ENCODE data around the gene CD209.
"Not testable (repeated sequence)": the region's sequence is repeated elsewhere in the genome, so short reads cannot be mapped to it uniquely, and the experiment has no call there.

CD209 gene

GRCh38 chr19:7762719-7763293 lies 15.5 kb upstream of the CD209 start, which contains the start of gene CLEC4M:
CLEC4M (plus strand) TSS chr19:7763243; CDS start chr19:7763267, 24 bp downstream.
- Histone ChIP-seq H3K4me3 (no peak within 1 kb of the TSS), H3K36me3 (replicated peaks) (no peaks in the 10 kb centered on the region)
- in situ Hi-C loops (cut with MboI; ENCODE audit: low sequenced_read_pairs): no loop called here

GRCh38 chr19:7759156-7759555 lies 11.8 kb upstream of the CD209 start:
- H3K4me3 ChIP-seq: no peak overlapping the region
- peaks cover 6% of the 10 kb centered on the region; the same call in 1 of the 2 replicates for H3K9me3 ChIP-seq
- 0 out of 2 replicates have a peak, but pooled peaks cover 3% of the 10 kb centered on the region for H3K27me3 ChIP-seq (ENCODE audit: low read depth)
- DNase-seq (ENCODE audit: low spot score in 2 of 2): no peak
- no peaks in the 10 kb centered on the region for H3K36me3 ChIP-seq (replicated peaks)
- no peaks in the 10 kb centered on the region for H3K4me1 ChIP-seq
- in situ Hi-C loops (cut with MboI; ENCODE audit: low sequenced_read_pairs): no loop called here

More at GRCh38 chr19:7762719-7763293, 15.5 kb upstream of the CD209 start, which contains the start of gene CLEC4M:
- Histone ChIP-seq H3K27me3 (ENCODE audit: low read depth) (peaks cover 3% of the 10 kb centered on the region; the same call in 1 of the 2 replicates), H3K9me3 (0 out of 2 replicates have a peak, but pooled peaks cover 4% of the 10 kb centered on the region), H3K4me1 (no peaks in the 10 kb centered on the region)
- no peak for DNase-seq (ENCODE audit: low spot score in 2 of 2)

GRCh38 chr19:7757358-7757757 lies 10.0 kb upstream of the CD209 start:
- H3K27me3 ChIP-seq (ENCODE audit: low read depth): 0 out of 2 replicates have a peak, but pooled peaks cover 3% of the 10 kb centered on the region
- in situ Hi-C loops (cut with MboI; ENCODE audit: low sequenced_read_pairs): no loop called here
- H3K9me3 ChIP-seq: peaks cover 6% of the 10 kb centered on the region; the same call in 1 of the 2 replicates
- H3K4me1 ChIP-seq: no peaks in the 10 kb centered on the region
- no peak overlapping the region for H3K4me3 ChIP-seq
- H3K36me3 ChIP-seq (replicated peaks): no peaks in the 10 kb centered on the region
- no peak for DNase-seq (ENCODE audit: low spot score in 2 of 2)

- H3K9me3 ChIP-seq: peaks cover 6% of the 10 kb centered on the region; the same call in 1 of the 2 replicates
- no peaks in the 10 kb centered on the region for H3K4me1 ChIP-seq
- H3K4me3 ChIP-seq: no peak overlapping the region
- no peaks in the 10 kb centered on the region for H3K36me3 ChIP-seq (replicated peaks)
- in situ Hi-C loops (cut with MboI; ENCODE audit: low sequenced_read_pairs): no loop called here
- DNase-seq (ENCODE audit: low spot score in 2 of 2): no peak
- H3K27me3 ChIP-seq (ENCODE audit: low read depth): 0 out of 2 replicates have a peak, but pooled peaks cover 3% of the 10 kb centered on the region
These were observed 8.9 kb upstream of the CD209 start for GRCh38 chr19:7756258-7756657.

- Histone ChIP-seq H3K4me3 (no peak overlapping the region), H3K27me3 (ENCODE audit: low read depth) (0 out of 2 replicates have a peak, but pooled peaks cover 3% of the 10 kb centered on the region), H3K36me3 (replicated peaks) (no peaks in the 10 kb centered on the region), H3K9me3 (no peaks in the 10 kb centered on the region; the same call in 1 of the 2 replicates), H3K4me1 (no peaks in the 10 kb centered on the region)
- DNase-seq (ENCODE audit: low spot score in 2 of 2): no peak
- in situ Hi-C loops (cut with MboI; ENCODE audit: low sequenced_read_pairs): no loop called here
These were observed 3.9 kb upstream of the CD209 start for GRCh38 chr19:7751157-7751783.

GRCh38 chr19:7748756-7749155 lies 1.4 kb upstream of the CD209 start:
- no peaks in the 10 kb centered on the region for H3K27me3 ChIP-seq (ENCODE audit: low read depth)
- in situ Hi-C loops (cut with MboI; ENCODE audit: low sequenced_read_pairs): no loop called here
- peak in 1 of 2 experiments; percentile 3 for DNase-seq (ENCODE audit: low spot score in 2 of 2)
- H3K9me3 ChIP-seq: no peaks in the 10 kb centered on the region
- no peaks in the 10 kb centered on the region for H3K36me3 ChIP-seq (replicated peaks)
- no peaks in the 10 kb centered on the region for H3K4me1 ChIP-seq
- H3K4me3 ChIP-seq: no peak overlapping the region

- Histone ChIP-seq H3K4me1 (no peaks in the 10 kb centered on the region), H3K27me3 (ENCODE audit: low read depth) (no peaks in the 10 kb centered on the region), H3K4me3 (no peak overlapping the region), H3K9me3 (no peaks in the 10 kb centered on the region), H3K36me3 (replicated peaks) (no peaks in the 10 kb centered on the region)
- in situ Hi-C loops (cut with MboI; ENCODE audit: low sequenced_read_pairs): no loop called here
- DNase-seq (ENCODE audit: low spot score in 2 of 2): no peak
These were observed 837 bp upstream of the CD209 start for GRCh38 chr19:7748171-7748570.

GRCh38 chr19:7746306-7746705 lies 1.0 kb downstream of the CD209 start:
- H3K36me3 ChIP-seq (replicated peaks); H3K4me1 ChIP-seq; in situ Hi-C loops (cut with MboI; ENCODE audit: low sequenced_read_pairs); H3K4me3 ChIP-seq; H3K27me3 ChIP-seq (ENCODE audit: low read depth); DNase-seq (ENCODE audit: low spot score in 2 of 2); H3K9me3 ChIP-seq: not testable (repeated sequence)

- in situ Hi-C loops (cut with MboI; ENCODE audit: low sequenced_read_pairs): no loop called here
- Histone ChIP-seq H3K4me1 (no peaks in the 10 kb centered on the region), H3K4me3 (no peak overlapping the region), H3K9me3 (no peaks in the 10 kb centered on the region), H3K36me3 (replicated peaks) (no peaks in the 10 kb centered on the region), H3K27me3 (ENCODE audit: low read depth) (no peaks in the 10 kb centered on the region)
- DNase-seq (ENCODE audit: low spot score in 2 of 2): no peak
These were observed 2.3 kb downstream of the CD209 start for GRCh38 chr19:7744871-7745650.

- in situ Hi-C loops (cut with MboI; ENCODE audit: low sequenced_read_pairs): no loop called here
- Histone ChIP-seq H3K9me3 (no peaks in the 10 kb centered on the region), H3K27me3 (ENCODE audit: low read depth) (no peaks in the 10 kb centered on the region), H3K36me3 (replicated peaks) (no peaks in the 10 kb centered on the region), H3K4me1 (no peaks in the 10 kb centered on the region), H3K4me3 (no peak overlapping the region)
- DNase-seq (ENCODE audit: low spot score in 2 of 2): no peak
These were observed 3.0 kb downstream of the CD209 start for GRCh38 chr19:7744199-7744786.

GRCh38 chr19:7743425-7743841 lies 3.9 kb downstream of the CD209 start:
- in situ Hi-C loops (cut with MboI; ENCODE audit: low sequenced_read_pairs): no loop called here
- no peak for DNase-seq (ENCODE audit: low spot score in 2 of 2)

GRCh38 chr19:7742991-7743390 lies 4.3 kb downstream of the CD209 start:
- no peaks in the 10 kb centered on the region for H3K36me3 ChIP-seq (replicated peaks)
- in situ Hi-C loops (cut with MboI; ENCODE audit: low sequenced_read_pairs): no loop called here
- H3K4me1 ChIP-seq: no peaks in the 10 kb centered on the region
- no peak overlapping the region for H3K4me3 ChIP-seq
- no peaks in the 10 kb centered on the region for H3K9me3 ChIP-seq
- no peak for DNase-seq (ENCODE audit: low spot score in 2 of 2)
- no peaks in the 10 kb centered on the region for H3K27me3 ChIP-seq (ENCODE audit: low read depth)

More at GRCh38 chr19:7743425-7743841, 3.9 kb downstream of the CD209 start:
- no peaks in the 10 kb centered on the region for H3K9me3 ChIP-seq
- no peak overlapping the region for H3K4me3 ChIP-seq
- no peaks in the 10 kb centered on the region for H3K36me3 ChIP-seq (replicated peaks)
- H3K4me1 ChIP-seq: no peaks in the 10 kb centered on the region
- no peaks in the 10 kb centered on the region for H3K27me3 ChIP-seq (ENCODE audit: low read depth)

- no peaks in the 10 kb centered on the region for H3K27me3 ChIP-seq (ENCODE audit: low read depth)
- H3K4me1 ChIP-seq: no peaks in the 10 kb centered on the region
- no peak for DNase-seq (ENCODE audit: low spot score in 2 of 2)
- in situ Hi-C loops (cut with MboI; ENCODE audit: low sequenced_read_pairs): no loop called here
- no peaks in the 10 kb centered on the region for H3K9me3 ChIP-seq
- no peak overlapping the region for H3K4me3 ChIP-seq
- H3K36me3 ChIP-seq (replicated peaks): no peaks in the 10 kb centered on the region
These were observed 4.8 kb downstream of the CD209 start for GRCh38 chr19:7742575-7742974.

Data from HAP-1 (cell line).